ENCODE measurements around the gene DRC3. TPM values are rescaled to one million over a fixed set of nuclear protein-coding genes. Genes with fewer than 3 reads are reported as not detected.

DRC3 gene, protein sequence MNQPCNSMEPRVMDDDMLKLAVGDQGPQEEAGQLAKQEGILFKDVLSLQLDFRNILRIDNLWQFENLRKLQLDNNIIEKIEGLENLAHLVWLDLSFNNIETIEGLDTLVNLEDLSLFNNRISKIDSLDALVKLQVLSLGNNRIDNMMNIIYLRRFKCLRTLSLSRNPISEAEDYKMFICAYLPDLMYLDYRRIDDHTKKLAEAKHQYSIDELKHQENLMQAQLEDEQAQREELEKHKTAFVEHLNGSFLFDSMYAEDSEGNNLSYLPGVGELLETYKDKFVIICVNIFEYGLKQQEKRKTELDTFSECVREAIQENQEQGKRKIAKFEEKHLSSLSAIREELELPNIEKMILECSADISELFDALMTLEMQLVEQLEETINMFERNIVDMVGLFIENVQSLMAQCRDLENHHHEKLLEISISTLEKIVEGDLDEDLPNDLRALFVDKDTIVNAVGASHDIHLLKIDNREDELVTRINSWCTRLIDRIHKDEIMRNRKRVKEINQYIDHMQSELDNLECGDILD
- under 1 TPM; 0.25 to 0.98 (median 0.72) TPM for total RNA-seq
- long read RNA-seq: 0 reads

DNA sequence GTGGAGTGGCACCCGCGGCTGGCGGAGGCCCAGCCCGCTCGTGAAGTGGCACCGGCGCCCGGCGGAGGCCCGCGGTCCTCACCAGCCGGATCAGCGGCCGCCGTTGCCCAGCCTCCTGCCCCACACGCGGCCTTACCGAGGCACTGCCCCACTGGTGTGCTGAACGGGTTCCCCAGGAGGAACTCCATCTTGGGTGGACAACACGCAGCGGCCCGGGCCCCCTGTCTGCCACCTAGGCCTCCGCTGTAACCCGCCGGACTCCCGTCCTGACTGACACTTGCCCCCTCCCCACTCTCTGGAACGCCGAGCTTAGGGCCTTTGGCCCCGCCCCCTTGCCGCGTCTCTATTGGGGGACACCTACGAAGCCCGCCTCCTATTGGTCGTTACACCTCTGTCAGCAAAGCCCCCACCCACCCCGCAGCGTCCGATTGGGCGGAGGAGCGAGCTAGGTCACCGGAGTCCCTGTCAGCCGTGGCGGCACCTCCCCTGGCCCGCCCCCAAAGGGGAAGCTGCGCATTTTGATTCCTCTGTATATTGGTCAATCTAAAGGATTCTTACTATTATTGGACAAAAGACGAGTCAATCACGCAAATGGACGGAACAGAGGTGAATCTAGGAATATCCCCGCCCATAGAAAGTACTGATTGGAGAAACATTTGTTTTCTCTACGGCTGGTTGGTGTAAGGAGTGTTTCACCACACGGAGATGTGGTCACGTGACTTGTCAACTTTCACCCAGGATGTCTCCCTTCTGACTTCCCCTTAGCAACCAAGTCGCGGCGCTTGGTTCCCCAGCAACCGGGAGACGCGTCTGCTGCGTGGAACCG is at the start of gene DRC3, which contains the start of gene TOM1L2:
Gene DRC3, plus strand, starts transcription at position 737 of the 826 bp plus-strand sequence. CDS start 4,737 bp downstream, outside the sequence.
Gene TOM1L2, minus strand, starts transcription at position 275 of the 826 bp plus-strand sequence. Its CDS starts 87 bp downstream, at position 188.
- Histone ChIP-seq H3K36me3 (no peaks in the 10 kb centered on the region), H3K4me1 (peaks cover 0 to 18% (median 0%) of the 10 kb centered on the region in 4 donors), H3K9me3 (no peaks in the 10 kb centered on the region), H3K27me3 (no peaks in the 10 kb centered on the region), H3K27ac (peak within 1 kb of the TSS; percentile 63 to 87 (median 81)), H3K4me3 (peak within 1 kb of the TSS; percentile 92 to 95 (median 93))
- under 1% methylated on average over 22 of the region's 59 CpGs for WGBS (ENCODE audit: insufficient coverage, low coverage, low lambda C conversion rate, missing lambda C conversion rate)
- ATAC-seq (peak; percentile 96 to 98 (median 97)), DNase-seq (peak; percentile 100)
- intact Hi-C loops (cut with DNase I): no loop called here
- TF ChIP-seq POLR2A (IDR thresholded peaks at IDR 0.05): peak; percentile 73
- TF ChIP-seq, protein P1, sequence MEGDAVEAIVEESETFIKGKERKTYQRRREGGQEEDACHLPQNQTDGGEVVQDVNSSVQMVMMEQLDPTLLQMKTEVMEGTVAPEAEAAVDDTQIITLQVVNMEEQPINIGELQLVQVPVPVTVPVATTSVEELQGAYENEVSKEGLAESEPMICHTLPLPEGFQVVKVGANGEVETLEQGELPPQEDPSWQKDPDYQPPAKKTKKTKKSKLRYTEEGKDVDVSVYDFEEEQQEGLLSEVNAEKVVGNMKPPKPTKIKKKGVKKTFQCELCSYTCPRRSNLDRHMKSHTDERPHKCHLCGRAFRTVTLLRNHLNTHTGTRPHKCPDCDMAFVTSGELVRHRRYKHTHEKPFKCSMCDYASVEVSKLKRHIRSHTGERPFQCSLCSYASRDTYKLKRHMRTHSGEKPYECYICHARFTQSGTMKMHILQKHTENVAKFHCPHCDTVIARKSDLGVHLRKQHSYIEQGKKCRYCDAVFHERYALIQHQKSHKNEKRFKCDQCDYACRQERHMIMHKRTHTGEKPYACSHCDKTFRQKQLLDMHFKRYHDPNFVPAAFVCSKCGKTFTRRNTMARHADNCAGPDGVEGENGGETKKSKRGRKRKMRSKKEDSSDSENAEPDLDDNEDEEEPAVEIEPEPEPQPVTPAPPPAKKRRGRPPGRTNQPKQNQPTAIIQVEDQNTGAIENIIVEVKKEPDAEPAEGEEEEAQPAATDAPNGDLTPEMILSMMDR (IDR thresholded peaks at IDR 0.05): peak in 3 of 4 donors; percentile 17 to 33 (median 24)

DNA sequence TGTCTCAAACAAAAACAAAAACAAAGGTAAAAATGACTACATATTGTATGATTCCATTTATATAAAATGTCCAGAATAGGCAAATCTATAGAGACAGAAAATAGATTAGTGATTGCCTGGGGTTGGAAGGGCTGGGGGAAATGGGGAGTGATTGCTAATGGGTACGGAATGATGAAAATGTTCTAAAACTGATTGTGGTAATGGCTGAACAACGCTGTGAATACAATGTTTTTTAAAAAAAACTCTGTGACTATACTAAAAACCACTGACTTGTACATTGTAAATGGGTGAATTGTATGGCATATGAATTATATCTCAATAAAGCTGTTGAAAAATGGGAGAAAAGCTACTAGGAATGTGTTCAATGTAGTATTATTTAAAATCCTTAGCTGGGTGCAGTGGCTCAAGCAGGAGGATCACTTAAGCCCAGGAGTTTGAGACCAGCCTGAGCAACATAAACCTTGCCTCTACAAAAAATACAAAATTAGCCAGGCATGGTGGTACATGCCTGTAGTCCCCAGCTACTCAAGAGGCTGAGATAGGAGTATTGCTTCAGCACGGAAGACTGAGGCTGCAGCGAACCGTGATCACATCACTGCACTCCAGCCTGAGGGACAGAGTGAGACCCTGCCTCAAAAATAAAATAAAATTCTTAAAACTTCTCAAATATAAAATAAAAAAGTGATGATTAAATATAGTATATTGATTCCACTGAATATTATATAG is 48.4 kb upstream of the DRC3 start:
- Histone ChIP-seq H3K9me3 (no peaks in the 10 kb centered on the region), H3K4me1 (peaks cover 0 to 36% (median 21%) of the 10 kb centered on the region in 4 donors), H3K27me3 (no peaks in the 10 kb centered on the region), H3K27ac (no peak overlapping the region), H3K36me3 (no peaks in the 10 kb centered on the region), H3K4me3 (no peak overlapping the region)
- TF ChIP-seq, protein P1 (IDR thresholded peaks at IDR 0.05): no peak
- TF ChIP-seq POLR2A (IDR thresholded peaks at IDR 0.05): no peak
- no peak for ATAC-seq
- intact Hi-C loops (cut with DNase I): no loop called here
- DNase-seq: no peak
- WGBS (ENCODE audit: insufficient coverage, low coverage, low lambda C conversion rate, missing lambda C conversion rate): 95% methylated on average over 5 of the region's 5 CpGs

DNA sequence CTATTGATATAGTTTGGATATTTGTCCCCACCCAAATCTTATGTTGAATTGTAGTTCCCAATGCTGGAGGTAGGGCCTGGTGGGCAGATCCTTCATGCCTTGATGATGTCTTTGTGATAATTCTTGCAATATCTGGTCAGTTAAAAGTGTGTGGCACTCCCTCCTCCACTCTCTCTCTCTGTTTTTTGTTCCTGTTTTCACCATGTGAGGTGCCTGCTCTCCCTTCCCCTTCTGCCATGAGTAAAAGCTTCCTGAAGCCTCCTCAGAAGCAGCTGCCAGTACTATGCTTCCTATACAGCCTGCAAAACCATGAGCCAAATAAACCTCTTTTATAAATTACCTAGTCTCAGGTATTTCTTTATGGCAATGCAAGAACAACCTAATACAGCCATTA is 47.8 kb upstream of the DRC3 start:
- Histone ChIP-seq H3K9me3 (no peaks in the 10 kb centered on the region), H3K27me3 (no peaks in the 10 kb centered on the region), H3K4me3 (no peak overlapping the region), H3K27ac (no peak overlapping the region), H3K4me1 (peaks cover 0 to 36% (median 21%) of the 10 kb centered on the region in 4 donors), H3K36me3 (no peaks in the 10 kb centered on the region)
- DNase-seq: no peak
- ATAC-seq: no peak
- intact Hi-C loops (cut with DNase I): no loop called here
- TF ChIP-seq POLR2A (IDR thresholded peaks at IDR 0.05): no peak
- TF ChIP-seq, protein P1 (IDR thresholded peaks at IDR 0.05): no peak

DNA sequence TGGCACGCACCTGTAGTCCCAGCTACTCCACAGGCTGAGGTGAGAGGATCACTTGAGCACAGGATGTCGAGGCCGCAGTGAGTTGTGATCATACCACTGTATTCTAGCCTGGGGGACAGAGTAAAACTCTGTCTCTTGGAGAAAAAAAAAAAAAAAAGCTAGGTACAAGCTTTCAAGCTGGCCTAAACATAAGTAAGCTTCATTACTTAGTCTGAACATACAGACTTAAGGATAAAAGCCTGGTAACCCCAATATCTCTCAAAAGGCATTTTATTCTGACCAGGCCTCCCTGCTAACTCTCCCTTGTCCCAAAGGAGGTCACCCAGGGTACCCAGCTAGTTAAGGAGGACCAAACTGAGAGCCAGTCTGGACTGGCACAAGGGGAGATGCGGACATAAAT is 46.6 kb upstream of the DRC3 start:
- H3K27me3 ChIP-seq: no peaks in the 10 kb centered on the region
- H3K9me3 ChIP-seq: no peaks in the 10 kb centered on the region
- TF ChIP-seq POLR2A (IDR thresholded peaks at IDR 0.05): no peak
- TF ChIP-seq, protein P1 (IDR thresholded peaks at IDR 0.05): no peak
- intact Hi-C loops (cut with DNase I): no loop called here
- 43% methylated on average over 2 of the region's 4 CpGs for WGBS (ENCODE audit: insufficient coverage, low coverage, low lambda C conversion rate, missing lambda C conversion rate)
- H3K36me3 ChIP-seq: no peaks in the 10 kb centered on the region
- ATAC-seq (no peak), DNase-seq (no peak)
- H3K27ac ChIP-seq: no peak overlapping the region
- H3K4me1 ChIP-seq: peaks cover 0 to 33% (median 18%) of the 10 kb centered on the region in 4 donors
- H3K4me3 ChIP-seq: no peak overlapping the region
